Astrocyte of the cerebellum (primary cell): ENCODE results near the gene GSTM5.
"Not testable (repeated sequence)": the region's sequence is repeated elsewhere in the genome, so short reads cannot be mapped to it uniquely, and the experiment has no call there.

ENCODE experiments used
- DNase-seq: peaks from one replicate; pipeline ENCODE4 v3.0.0-alpha.2; 2011; ENCODE audit warnings: low read depth
- H3K4me3 ChIP-seq: 2 replicates; pipeline ENCODE4 v1.5.1; 2011; ENCODE audit warnings: mild to moderate bottlenecking, low read depth, low read length, moderate library complexity
- CTCF ChIP-seq: IDR thresholded peaks from 2 replicates; pipeline ENCODE4 v1.5.1; 2012; ENCODE audit warnings: low read length, low read depth, moderate library complexity, mild to moderate bottlenecking; ENCODE audit errors: missing control alignments
- in situ Hi-C: cut with HindIII; loops from 2 replicates; pipeline ENCODE4 v1.10.0; 2017; ENCODE audit warnings: low sequenced_read_pairs

Gene GSTM5

GRCh38 chr1:109677459-109677858 lies 34.6 kb upstream of the GSTM5 start:
- no peak for TF ChIP-seq CTCF
- DNase-seq, result no peak
- H3K4me3 ChIP-seq, result no peak overlapping the region
- in situ Hi-C loops, result no loop called here

GRCh38 chr1:109678637-109679036 lies 33.4 kb upstream of the GSTM5 start:
- DNase-seq, in situ Hi-C loops: not testable (repeated sequence)

GRCh38 chr1:109684777-109685176 lies 27.3 kb upstream of the GSTM5 start:
- DNase-seq, in situ Hi-C loops, H3K4me3 ChIP-seq: not testable (repeated sequence)

More at GRCh38 chr1:109678637-109679036, 33.4 kb upstream of the GSTM5 start:
- H3K4me3 ChIP-seq, result not testable (repeated sequence)

GRCh38 chr1:109685399-109685798 lies 26.7 kb upstream of the GSTM5 start:
- DNase-seq, H3K4me3 ChIP-seq, in situ Hi-C loops: not testable (repeated sequence)

GRCh38 chr1:109685890-109686289 lies 26.2 kb upstream of the GSTM5 start:
- DNase-seq, in situ Hi-C loops, H3K4me3 ChIP-seq: not testable (repeated sequence)

GRCh38 chr1:109687109-109687508 lies 24.9 kb upstream of the GSTM5 start:
- peak overlapping the region; percentile 38 for H3K4me3 ChIP-seq
- in situ Hi-C loops, DNase-seq: not testable (repeated sequence)

- H3K4me3 ChIP-seq, result peak within 1 kb of the TSS; percentile 38
- peak; percentile 12 for DNase-seq
- in situ Hi-C loops, result no loop called here
- TF ChIP-seq CTCF, result peak; percentile 27
Measured at GRCh38 chr1:109687641-109688499, 24.2 kb upstream of the GSTM5 start, which contains the start of gene GSTM1. Gene GSTM1 (plus strand): TSS chr1:109687817. CDS start chr1:109687874, 57 bp downstream.

GRCh38 chr1:109689844-109690405 lies 22.1 kb upstream of the GSTM5 start:
- DNase-seq, result no peak
- TF ChIP-seq CTCF, result no peak
- in situ Hi-C loops, result no loop called here
- H3K4me3 ChIP-seq, result no peak overlapping the region

- in situ Hi-C loops, result no loop called here
- DNase-seq, result no peak
- H3K4me3 ChIP-seq, result no peak overlapping the region
- TF ChIP-seq CTCF, result no peak
Measured at GRCh38 chr1:109691759-109692158, 20.3 kb upstream of the GSTM5 start.

GRCh38 chr1:109694400-109694799 lies 17.7 kb upstream of the GSTM5 start:
- in situ Hi-C loops, DNase-seq: not testable (repeated sequence)

GRCh38 chr1:109695138-109695537 lies 16.9 kb upstream of the GSTM5 start:
- DNase-seq, H3K4me3 ChIP-seq, in situ Hi-C loops: not testable (repeated sequence)

More at GRCh38 chr1:109694400-109694799, 17.7 kb upstream of the GSTM5 start:
- H3K4me3 ChIP-seq, result not testable (repeated sequence)
